SK-N-SH (cell line): ENCODE measurements around the gene FOXP1. TPM values are rescaled to one million over a fixed set of nuclear protein-coding genes. Genes with fewer than 3 reads are reported as not detected.

ENCODE experiments used
- CTCF ChIA-PET: fragments of 300-600, 350-600 bp; formaldehyde crosslinking; extraction: SDS; loops from one replicate; lab custom pipeline; 2021; lab: Yijun Ruan, JAX
- POLR2A ChIA-PET: fragments of 350-600 bp; sonication (Branson Sonifier 250); formaldehyde crosslinking; extraction: SDS; loops from one replicate; lab custom pipeline; 2020; ENCODE audit warnings: antibody characterized with exemption, inconsistent platforms; lab: Yijun Ruan, JAX
- DNase-seq: peaks from one replicate; pipeline ENCODE4 v3.0.0; 2012
- H2AFZ ChIP-seq: fragments of 200-600 bp; sonication (generic); 2 replicates; pipeline ENCODE4 v1.8.1; 2016; ENCODE audit warnings: antibody characterized with exemption, mild to moderate bottlenecking, low read depth
- H3F3A ChIP-seq: fragments of 200-600 bp; sonication (generic); replicated peaks from 2 replicates; pipeline ENCODE3; 2016; ENCODE audit warnings: antibody characterized with exemption, mild to moderate bottlenecking; ENCODE audit not compliant: insufficient read depth
- H3K27ac ChIP-seq, 2 experiments: fragments of 200-500 bp in 1 of 2; fragments of 200-600 bp in 1 of 2; sonication (Bioruptor generic) in 1 of 2; sonication (generic), shearing (Covaris generic) in 1 of 2; 2 replicates each; pipeline versions ENCODE4 v1.5.1 to v1.6.1; 2014 to 2016; ENCODE audit warnings: low read depth in 2 of 2, inconsistent platforms in 1 of 2, low read length in 1 of 2, mild to moderate bottlenecking in 1 of 2, mixed read lengths in 1 of 2
- H3K27me3 ChIP-seq: fragments of 200-600 bp; sonication (generic), shearing (Covaris generic); 2 replicates; pipeline ENCODE4 v1.6.1; 2016; ENCODE audit warnings: mixed run types; ENCODE audit not compliant: insufficient read depth
- H3K36me3 ChIP-seq, 2 experiments: fragments of 200-500 bp in 1 of 2; fragments of 200-600 bp in 1 of 2; sonication (Bioruptor generic) in 1 of 2; sonication (generic) in 1 of 2; replicated peaks in 1 of 2; 2 replicates each; pipeline versions ENCODE3 to v1.5.1; 2014 to 2016; ENCODE audit warnings: low read length in 1 of 2, mild to moderate bottlenecking in 1 of 2; ENCODE audit not compliant: insufficient read depth in 2 of 2, control insufficient read depth in 1 of 2
- H3K4me1 ChIP-seq, 2 experiments: fragments of 200-500 bp in 1 of 2; fragments of 200-600 bp in 1 of 2; sonication (Bioruptor generic) in 1 of 2; sonication (generic), shearing (Covaris generic) in 1 of 2; 2 replicates each; pipeline versions ENCODE4 v1.5.1 to v1.6.1; 2014 to 2016; ENCODE audit warnings: low read depth in 1 of 2, low read length in 1 of 2, mixed run types in 1 of 2; ENCODE audit not compliant: insufficient read depth in 2 of 2, control insufficient read depth in 1 of 2
- H3K4me2 ChIP-seq: fragments of 200-600 bp; sonication (generic), shearing (Covaris generic); 2 replicates; pipeline ENCODE4 v1.6.1; 2017; ENCODE audit warnings: mixed run types
- H3K4me3 ChIP-seq, 2 experiments: fragments of 200-500 bp in 1 of 2; fragments of 200-600 bp in 1 of 2; sonication (Bioruptor generic) in 1 of 2; sonication (generic), shearing (Covaris generic) in 1 of 2; 2 replicates each; pipeline versions ENCODE4 v1.5.1 to v1.8.1; 2014 to 2016; ENCODE audit warnings: low read depth in 2 of 2, inconsistent platforms in 1 of 2, low read length in 1 of 2, mild to moderate bottlenecking in 1 of 2, mixed read lengths in 1 of 2, moderate library complexity in 1 of 2
- H3K79me2 ChIP-seq: fragments of 200-600 bp; sonication (generic); 2 replicates; pipeline ENCODE4 v1.8.1; 2017; ENCODE audit warnings: mild to moderate bottlenecking; ENCODE audit not compliant: insufficient read depth
- H3K9ac ChIP-seq: fragments of 200-600 bp; sonication (generic); 2 replicates; pipeline ENCODE4 v1.6.1; 2017; ENCODE audit warnings: mixed run types
- H3K9me2 ChIP-seq: fragments of 200-600 bp; sonication (generic); 2 replicates; pipeline ENCODE4 v1.6.1; 2017; ENCODE audit warnings: mixed run types
- H3K9me3 ChIP-seq: fragments of 200-600 bp; sonication (generic); 2 replicates; pipeline ENCODE4 v1.6.1; 2017; ENCODE audit warnings: mixed run types, mild to moderate bottlenecking, moderate library complexity
- H4K20me1 ChIP-seq: fragments of 200-600 bp; sonication (generic); 2 replicates; pipeline ENCODE4 v1.6.1; 2017; ENCODE audit warnings: mild to moderate bottlenecking, mixed run types; ENCODE audit not compliant: insufficient read depth
- ELF1 ChIP-seq: IDR thresholded peaks from 2 replicates; pipeline ENCODE4 v1.4.0; 2012
- EP300 ChIP-seq, 2 experiments: IDR thresholded peaks; 2 replicates each; pipeline versions ENCODE4 v1.4.0 to v1.6.1; 2012; ENCODE audit warnings: borderline replicate concordance in 1 of 2, low read depth in 1 of 2, low read length in 1 of 2
- EZH2phosphoT487 ChIP-seq: fragments of 200-600 bp; sonication (generic); IDR thresholded peaks from 2 replicates; pipeline ENCODE4 v1.6.1; 2017; ENCODE audit warnings: low read depth, mixed run types, mild to moderate bottlenecking, antibody characterized with exemption, moderate library complexity, borderline replicate concordance
- FOXM1 ChIP-seq: IDR thresholded peaks from 2 replicates; pipeline ENCODE4 v1.4.0; 2012; ENCODE audit warnings: low read depth, mild to moderate bottlenecking
- GABPA ChIP-seq: IDR thresholded peaks from 2 replicates; pipeline ENCODE4 v1.4.0; 2012; ENCODE audit warnings: low read depth, mild to moderate bottlenecking
- JUND ChIP-seq: IDR thresholded peaks from 2 replicates; pipeline ENCODE4 v1.4.0; 2012
- MXI1 ChIP-seq: IDR thresholded peaks from 2 replicates; pipeline ENCODE4 v1.6.1; 2012; ENCODE audit warnings: mild to moderate bottlenecking, low read depth, low read length, improper control_type of control experiment
- NRF1 ChIP-seq: IDR thresholded peaks from 2 replicates; pipeline ENCODE4 v1.6.1; 2012; ENCODE audit warnings: low read depth, mild to moderate bottlenecking, low read length
- RCOR1 ChIP-seq: fragments of 150-350 bp; IDR thresholded peaks from 2 replicates; pipeline ENCODE4 v1.6.1; 2017; ENCODE audit warnings: antibody characterized with exemption, low read length
- RFX5 ChIP-seq: IDR thresholded peaks from 2 replicates; pipeline ENCODE4 v1.6.1; 2012; ENCODE audit warnings: mild to moderate bottlenecking, improper control_type of control experiment, low read length
- RXRA ChIP-seq: IDR thresholded peaks from 2 replicates; pipeline ENCODE4 v1.4.0; 2012; ENCODE audit warnings: low read depth, mild to moderate bottlenecking, borderline replicate concordance
- SIN3A ChIP-seq: IDR thresholded peaks from 2 replicates; pipeline ENCODE4 v1.6.1; 2012; ENCODE audit warnings: low read depth, mild to moderate bottlenecking, low read length, moderate library complexity, borderline replicate concordance
- SMC3 ChIP-seq: IDR thresholded peaks from 2 replicates; pipeline ENCODE4 v1.6.1; 2012; ENCODE audit warnings: low read depth, low read length, improper control_type of control experiment
- TAF1 ChIP-seq: IDR thresholded peaks from 2 replicates; pipeline ENCODE4 v1.6.1; 2012; ENCODE audit warnings: low read depth, mild to moderate bottlenecking, low read length, moderate library complexity, borderline replicate concordance
- TCF12 ChIP-seq: IDR thresholded peaks from 2 replicates; pipeline ENCODE4 v1.4.0; 2012
- TEAD4 ChIP-seq: IDR thresholded peaks from 2 replicates; pipeline ENCODE4 v1.4.0; 2012; ENCODE audit warnings: mild to moderate bottlenecking, borderline replicate concordance; ENCODE audit not compliant: insufficient read depth
- YY1 ChIP-seq: IDR thresholded peaks from 2 replicates; pipeline ENCODE4 v1.4.0; 2012; ENCODE audit warnings: low read depth, mild to moderate bottlenecking
- WGBS: methylation state at CpG from one replicate; pipeline ENCODE4 v1.1.6; 2017; ENCODE audit warnings: low lambda C conversion rate; 5-methylcytosine and 5-hydroxymethylcytosine counted together
- polyA plus RNA-seq, 3 experiments: library from polyadenylated mRNA; depleted of rRNA; stranded (reverse); fragments of >200 nt; gene quantifications; 2 replicates each; pipeline ENCODE4 v1.2.3, GENCODE V29; 2012
- TF ChIP-seq, protein P1 (sequence below): IDR thresholded peaks from 2 replicates; pipeline ENCODE4 v1.4.0; 2012; ENCODE audit warnings: low read depth, borderline replicate concordance
- TF ChIP-seq, protein P2 (sequence below): fragments of 150-350 bp; IDR thresholded peaks from 2 replicates; pipeline ENCODE4 v1.6.1; 2016; ENCODE audit warnings: mild to moderate bottlenecking, low read depth, low read length
- TF ChIP-seq, protein P3 (sequence below): IDR thresholded peaks from 2 replicates; pipeline ENCODE4; 2012
- TF ChIP-seq, protein P4 (sequence below): fragments of 200-600 bp; sonication (generic); IDR thresholded peaks from 2 replicates; pipeline ENCODE4 v1.6.1; 2017; ENCODE audit warnings: antibody characterized with exemption, mild to moderate bottlenecking, moderate library complexity
- TF ChIP-seq, protein P5 (sequence below): fragments of 150-350 bp; IDR thresholded peaks from 2 replicates; pipeline ENCODE4 v1.6.1; 2017; ENCODE audit warnings: antibody characterized with exemption, low read length, low read depth, borderline replicate concordance

FOXP1 gene
- polyA plus RNA-seq, 1 of the 3 experiments (the other 2 are of a cell fraction), result 8.8 TPM

DNA sequence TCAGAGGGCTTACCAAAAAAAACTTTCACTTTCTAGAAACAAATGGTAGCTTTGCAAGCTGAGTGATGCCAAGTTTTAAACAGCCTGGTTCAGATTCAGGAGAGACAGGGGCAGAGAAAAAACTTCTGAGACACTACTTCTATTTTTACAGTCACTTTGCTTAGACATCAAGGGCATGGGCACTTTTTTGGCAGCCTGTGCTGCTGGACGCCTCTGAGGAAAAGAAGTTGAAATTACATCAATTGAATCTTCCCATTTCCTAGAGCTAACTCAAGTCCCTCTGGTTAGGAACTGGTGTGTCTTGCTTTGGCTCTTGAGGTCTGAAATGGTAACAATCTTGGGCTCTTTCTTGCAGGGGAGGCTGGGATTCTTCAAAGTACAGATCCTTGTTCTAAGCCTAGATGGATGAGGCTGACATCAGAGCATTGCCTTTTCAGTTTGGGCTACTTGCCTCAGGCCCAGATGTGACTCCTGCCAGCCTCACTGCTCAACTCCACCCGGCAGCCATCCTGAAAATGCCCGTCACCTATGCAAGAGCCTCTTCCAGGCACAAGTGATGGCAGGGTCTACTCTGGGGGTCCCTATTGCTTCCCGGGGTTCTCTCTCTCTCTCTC lies 357.5 kb downstream of the FOXP1 start:
- Histone ChIP-seq H3K9me2 (no peaks in the 10 kb centered on the region), H3K4me2 (no peak overlapping the region; the same call in 1 of the 2 replicates), H3K4me3 (no peak overlapping the region), H3K27ac (peak overlapping the region in 1 of 2 experiments; percentile 46; a peak in 2 of 4 replicates), H3K36me3 (peaks cover 0 to 4% of the 10 kb centered on the region in 2 experiments), H3K9ac (no peak overlapping the region), H3K27me3 (no peaks in the 10 kb centered on the region), H3K79me2 (peaks cover 47% of the 10 kb centered on the region), H3K4me1 (peaks cover 3 to 5% of the 10 kb centered on the region in 2 experiments; a peak in 3 of 4 replicates), H3K9me3 (no peaks in the 10 kb centered on the region), H3F3A (peaks cover 18% of the 10 kb centered on the region), H4K20me1 (no peaks in the 10 kb centered on the region), H2AFZ (no peak overlapping the region)
- POLR2A ChIA-PET, result no interaction called here
- CTCF ChIA-PET, result no interaction called here
- TF ChIP-seq RCOR1 (no peak), ELF1 (no peak), FOXM1 (no peak), RXRA (no peak), TEAD4 (no peak), JUND (no peak), GABPA (no peak), MXI1 (no peak), SMC3 (no peak), EZH2phosphoT487 (no peak), RFX5 (no peak), EP300 (IDR thresholded peaks at IDR 0.05; ENCODE audit: borderline replicate concordance in 1 of 2, low read depth in 1 of 2, low read length in 1 of 2) (no peak), YY1 (no peak), TAF1 (no peak)
- TF ChIP-seq, protein P1, sequence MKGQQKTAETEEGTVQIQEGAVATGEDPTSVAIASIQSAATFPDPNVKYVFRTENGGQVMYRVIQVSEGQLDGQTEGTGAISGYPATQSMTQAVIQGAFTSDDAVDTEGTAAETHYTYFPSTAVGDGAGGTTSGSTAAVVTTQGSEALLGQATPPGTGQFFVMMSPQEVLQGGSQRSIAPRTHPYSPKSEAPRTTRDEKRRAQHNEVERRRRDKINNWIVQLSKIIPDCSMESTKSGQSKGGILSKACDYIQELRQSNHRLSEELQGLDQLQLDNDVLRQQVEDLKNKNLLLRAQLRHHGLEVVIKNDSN, result no peak
- TF ChIP-seq, protein P2, sequence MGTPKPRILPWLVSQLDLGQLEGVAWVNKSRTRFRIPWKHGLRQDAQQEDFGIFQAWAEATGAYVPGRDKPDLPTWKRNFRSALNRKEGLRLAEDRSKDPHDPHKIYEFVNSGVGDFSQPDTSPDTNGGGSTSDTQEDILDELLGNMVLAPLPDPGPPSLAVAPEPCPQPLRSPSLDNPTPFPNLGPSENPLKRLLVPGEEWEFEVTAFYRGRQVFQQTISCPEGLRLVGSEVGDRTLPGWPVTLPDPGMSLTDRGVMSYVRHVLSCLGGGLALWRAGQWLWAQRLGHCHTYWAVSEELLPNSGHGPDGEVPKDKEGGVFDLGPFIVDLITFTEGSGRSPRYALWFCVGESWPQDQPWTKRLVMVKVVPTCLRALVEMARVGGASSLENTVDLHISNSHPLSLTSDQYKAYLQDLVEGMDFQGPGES, result no peak
- 83% methylated on average over 4 of the region's 4 CpGs for WGBS
- DNase-seq, result no peak

DNA sequence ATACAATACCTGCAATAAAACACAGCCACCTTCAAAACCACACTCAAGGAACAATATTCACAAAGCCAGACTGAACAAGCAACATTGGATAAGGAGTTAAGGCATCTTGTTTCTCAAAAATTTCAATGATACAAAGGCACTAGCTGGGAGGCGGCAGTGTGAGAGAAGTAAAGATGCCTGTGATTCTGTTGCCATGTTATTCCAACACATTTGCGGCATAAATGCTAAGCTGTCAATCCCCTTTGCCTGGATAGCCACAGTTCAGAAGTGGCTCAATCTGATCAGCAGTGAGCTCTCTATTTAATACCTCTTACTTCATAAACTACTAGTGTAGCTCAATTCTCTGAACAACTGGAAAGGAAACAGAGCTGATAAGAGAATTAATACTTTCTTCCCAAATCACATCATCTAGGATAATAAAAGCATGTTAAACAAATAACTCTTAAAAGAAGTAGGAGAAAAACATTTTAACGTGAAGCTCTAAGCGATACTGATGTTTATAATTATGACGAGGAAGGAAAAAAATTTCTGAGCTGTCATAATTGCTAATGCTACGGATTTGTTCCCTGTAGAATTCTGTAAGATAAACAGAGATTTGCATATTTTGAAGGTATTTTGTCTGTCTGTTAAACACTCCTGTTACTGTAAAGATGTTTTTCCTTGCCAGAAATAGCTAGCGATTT lies 358.4 kb downstream of the FOXP1 start:
- H3K9ac ChIP-seq, result no peak overlapping the region
- peaks cover 0 to 4% of the 10 kb centered on the region in 2 experiments for H3K36me3 ChIP-seq
- H3K27me3 ChIP-seq, result no peaks in the 10 kb centered on the region
- no peak for TF ChIP-seq TEAD4
- no peak for TF ChIP-seq TCF12
- TF ChIP-seq, protein P3, sequence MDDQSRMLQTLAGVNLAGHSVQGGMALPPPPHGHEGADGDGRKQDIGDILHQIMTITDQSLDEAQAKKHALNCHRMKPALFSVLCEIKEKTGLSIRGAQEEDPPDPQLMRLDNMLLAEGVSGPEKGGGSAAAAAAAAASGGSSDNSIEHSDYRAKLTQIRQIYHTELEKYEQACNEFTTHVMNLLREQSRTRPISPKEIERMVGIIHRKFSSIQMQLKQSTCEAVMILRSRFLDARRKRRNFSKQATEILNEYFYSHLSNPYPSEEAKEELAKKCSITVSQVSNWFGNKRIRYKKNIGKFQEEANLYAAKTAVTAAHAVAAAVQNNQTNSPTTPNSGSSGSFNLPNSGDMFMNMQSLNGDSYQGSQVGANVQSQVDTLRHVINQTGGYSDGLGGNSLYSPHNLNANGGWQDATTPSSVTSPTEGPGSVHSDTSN, result no peak
- TF ChIP-seq ELF1, result no peak
- no peak for TF ChIP-seq NRF1
- no peak for TF ChIP-seq RCOR1
- TF ChIP-seq, protein P4, sequence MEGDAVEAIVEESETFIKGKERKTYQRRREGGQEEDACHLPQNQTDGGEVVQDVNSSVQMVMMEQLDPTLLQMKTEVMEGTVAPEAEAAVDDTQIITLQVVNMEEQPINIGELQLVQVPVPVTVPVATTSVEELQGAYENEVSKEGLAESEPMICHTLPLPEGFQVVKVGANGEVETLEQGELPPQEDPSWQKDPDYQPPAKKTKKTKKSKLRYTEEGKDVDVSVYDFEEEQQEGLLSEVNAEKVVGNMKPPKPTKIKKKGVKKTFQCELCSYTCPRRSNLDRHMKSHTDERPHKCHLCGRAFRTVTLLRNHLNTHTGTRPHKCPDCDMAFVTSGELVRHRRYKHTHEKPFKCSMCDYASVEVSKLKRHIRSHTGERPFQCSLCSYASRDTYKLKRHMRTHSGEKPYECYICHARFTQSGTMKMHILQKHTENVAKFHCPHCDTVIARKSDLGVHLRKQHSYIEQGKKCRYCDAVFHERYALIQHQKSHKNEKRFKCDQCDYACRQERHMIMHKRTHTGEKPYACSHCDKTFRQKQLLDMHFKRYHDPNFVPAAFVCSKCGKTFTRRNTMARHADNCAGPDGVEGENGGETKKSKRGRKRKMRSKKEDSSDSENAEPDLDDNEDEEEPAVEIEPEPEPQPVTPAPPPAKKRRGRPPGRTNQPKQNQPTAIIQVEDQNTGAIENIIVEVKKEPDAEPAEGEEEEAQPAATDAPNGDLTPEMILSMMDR, result no peak
- no peak for TF ChIP-seq SIN3A
- TF ChIP-seq, protein P5, sequence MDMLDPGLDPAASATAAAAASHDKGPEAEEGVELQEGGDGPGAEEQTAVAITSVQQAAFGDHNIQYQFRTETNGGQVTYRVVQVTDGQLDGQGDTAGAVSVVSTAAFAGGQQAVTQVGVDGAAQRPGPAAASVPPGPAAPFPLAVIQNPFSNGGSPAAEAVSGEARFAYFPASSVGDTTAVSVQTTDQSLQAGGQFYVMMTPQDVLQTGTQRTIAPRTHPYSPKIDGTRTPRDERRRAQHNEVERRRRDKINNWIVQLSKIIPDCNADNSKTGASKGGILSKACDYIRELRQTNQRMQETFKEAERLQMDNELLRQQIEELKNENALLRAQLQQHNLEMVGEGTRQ, result no peak
- WGBS, result 86% methylated on average over 7 of the region's 7 CpGs
- peak overlapping the region in 1 of 2 experiments; percentile 46; a peak in 1 of 4 replicates for H3K27ac ChIP-seq
- H3F3A ChIP-seq, result peaks cover 14% of the 10 kb centered on the region
- peaks cover 3 to 5% of the 10 kb centered on the region in 2 experiments; a peak in 3 of 4 replicates for H3K4me1 ChIP-seq
- H3K4me2 ChIP-seq, result no peak overlapping the region; the same call in 1 of the 2 replicates
- H3K9me2 ChIP-seq, result no peaks in the 10 kb centered on the region
- H3K9me3 ChIP-seq, result no peaks in the 10 kb centered on the region
- H3K4me3 ChIP-seq, result no peak overlapping the region
- CTCF ChIA-PET, result no interaction called here
- no peak overlapping the region for H2AFZ ChIP-seq
- H3K79me2 ChIP-seq, result peaks cover 39% of the 10 kb centered on the region
- POLR2A ChIA-PET, result no interaction called here
- no peaks in the 10 kb centered on the region for H4K20me1 ChIP-seq
- DNase-seq, result no peak
